ENCODE data around the gene FAM135A. TPM values are rescaled to one million over a fixed set of nuclear protein-coding genes. Genes with fewer than 3 reads are reported as not detected.

Gene FAM135A
- total RNA-seq, 1 experiment from 2014 or later = 31.5 TPM

DNA sequence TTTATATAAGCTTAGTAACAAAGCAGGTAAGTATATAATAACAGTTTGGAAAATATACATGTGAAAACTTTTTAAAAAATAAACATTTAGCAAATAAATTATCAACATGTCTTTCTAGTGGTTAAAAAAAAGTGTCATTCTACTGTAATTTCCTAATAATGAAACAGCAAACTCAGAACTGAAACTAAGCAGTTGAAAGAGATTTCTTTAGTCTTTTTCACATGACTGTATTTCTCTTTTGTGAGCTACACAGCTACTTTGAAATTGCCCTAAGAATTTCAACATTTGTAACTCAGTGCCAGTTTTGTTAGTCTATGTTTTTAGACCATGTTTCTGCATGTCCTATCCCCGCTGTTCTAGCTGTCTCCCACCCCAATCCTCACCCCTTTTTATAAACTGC lies 125.1 kb downstream of the FAM135A start:
- in situ Hi-C loops (cut with HindIII; ENCODE audit: low pct_unique_long_range_greater_than_20kb, low sequenced_read_pairs) = no loop called here
- DNase-seq (ENCODE audit: low read depth, low spot score) (no peak), ATAC-seq (no peak)
- ChIA-PET POLR2A (no interaction called here), CTCF (no interaction called here)
- no peak for TF ChIP-seq TCF7L2 (IDR thresholded peaks at IDR 0.05; ENCODE audit: low read depth, low read length)
- TF ChIP-seq SIN3A (IDR thresholded peaks at IDR 0.05; ENCODE audit: borderline replicate concordance, insufficient read depth, low read depth, low read length) = no peak
- no peak for TF ChIP-seq REST (IDR thresholded peaks at IDR 0.05; ENCODE audit: insufficient read depth in 1 of 2, low read depth in 2 of 2, low read length in 1 of 2)
- TF ChIP-seq, protein P1, sequence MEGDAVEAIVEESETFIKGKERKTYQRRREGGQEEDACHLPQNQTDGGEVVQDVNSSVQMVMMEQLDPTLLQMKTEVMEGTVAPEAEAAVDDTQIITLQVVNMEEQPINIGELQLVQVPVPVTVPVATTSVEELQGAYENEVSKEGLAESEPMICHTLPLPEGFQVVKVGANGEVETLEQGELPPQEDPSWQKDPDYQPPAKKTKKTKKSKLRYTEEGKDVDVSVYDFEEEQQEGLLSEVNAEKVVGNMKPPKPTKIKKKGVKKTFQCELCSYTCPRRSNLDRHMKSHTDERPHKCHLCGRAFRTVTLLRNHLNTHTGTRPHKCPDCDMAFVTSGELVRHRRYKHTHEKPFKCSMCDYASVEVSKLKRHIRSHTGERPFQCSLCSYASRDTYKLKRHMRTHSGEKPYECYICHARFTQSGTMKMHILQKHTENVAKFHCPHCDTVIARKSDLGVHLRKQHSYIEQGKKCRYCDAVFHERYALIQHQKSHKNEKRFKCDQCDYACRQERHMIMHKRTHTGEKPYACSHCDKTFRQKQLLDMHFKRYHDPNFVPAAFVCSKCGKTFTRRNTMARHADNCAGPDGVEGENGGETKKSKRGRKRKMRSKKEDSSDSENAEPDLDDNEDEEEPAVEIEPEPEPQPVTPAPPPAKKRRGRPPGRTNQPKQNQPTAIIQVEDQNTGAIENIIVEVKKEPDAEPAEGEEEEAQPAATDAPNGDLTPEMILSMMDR (IDR thresholded peaks at IDR 0.05) = no peak
- TF ChIP-seq POLR2AphosphoS5 (IDR thresholded peaks at IDR 0.05; ENCODE audit: low read depth, low read length) = no peak
- H3K36me3 ChIP-seq (ENCODE audit: control insufficient read depth, insufficient read depth, low read length) = no peaks in the 10 kb centered on the region
- intact Hi-C loops (cut with micrococcal nuclease; ENCODE audit: unreplicated experiment) = no loop called here
- BruUV-seq (replicated peaks) = no TSS peak
- no peak overlapping the region for H3K27ac ChIP-seq (ENCODE audit: low read length)
- no peak overlapping the region for H3K4me3 ChIP-seq (ENCODE audit: low read depth in 2 of 2, low read length in 2 of 2)
- H3K27me3 ChIP-seq (ENCODE audit: control insufficient read depth, insufficient read depth, low read length) = no peaks in the 10 kb centered on the region
- no peaks in the 10 kb centered on the region for H3K9me3 ChIP-seq (ENCODE audit: control insufficient read depth, insufficient read depth, low read depth, low read length)
- no peaks in the 10 kb centered on the region for H3K4me1 ChIP-seq (ENCODE audit: control insufficient read depth, insufficient read depth, low read length)

GRCh38 chr6:70547313-70547712 lies 134.0 kb downstream of the FAM135A start:
- Histone ChIP-seq H3K27ac (ENCODE audit: low read length) (no peak overlapping the region), H3K4me3 (ENCODE audit: low read depth in 2 of 2, low read length in 2 of 2) (no peak overlapping the region), H3K36me3 (ENCODE audit: control insufficient read depth, insufficient read depth, low read length) (no peaks in the 10 kb centered on the region), H3K27me3 (ENCODE audit: control insufficient read depth, insufficient read depth, low read length) (no peaks in the 10 kb centered on the region), H3K4me1 (ENCODE audit: control insufficient read depth, insufficient read depth, low read length) (no peaks in the 10 kb centered on the region), H3K9me3 (ENCODE audit: control insufficient read depth, insufficient read depth, low read depth, low read length) (no peaks in the 10 kb centered on the region)
- DNase-seq (ENCODE audit: low read depth, low spot score) = no peak
- POLR2A ChIA-PET = no interaction called here
- no peak for TF ChIP-seq REST (IDR thresholded peaks at IDR 0.05; ENCODE audit: insufficient read depth in 1 of 2, low read depth in 2 of 2, low read length in 1 of 2)
- TF ChIP-seq TCF7L2 (IDR thresholded peaks at IDR 0.05; ENCODE audit: low read depth, low read length) = no peak
- no peak for TF ChIP-seq POLR2AphosphoS5 (IDR thresholded peaks at IDR 0.05; ENCODE audit: low read depth, low read length)
- TF ChIP-seq, protein P1 (IDR thresholded peaks at IDR 0.05) = peak; percentile 63
- TF ChIP-seq SIN3A (IDR thresholded peaks at IDR 0.05; ENCODE audit: borderline replicate concordance, insufficient read depth, low read depth, low read length) = no peak
- intact Hi-C loops (cut with micrococcal nuclease; ENCODE audit: unreplicated experiment) (loop anchor here (1.0 to 5.0 kb wide), 2 partner anchors 140 to 465 kb away; no protein-coding TSS in a partner anchor), in situ Hi-C loops (cut with HindIII; ENCODE audit: low pct_unique_long_range_greater_than_20kb, low sequenced_read_pairs) (no loop called here)
- no TSS peak for BruUV-seq (replicated peaks)
- CTCF ChIA-PET = interaction anchor here (1.3 kb wide), 1 partner anchor 139 kb away, joined by 5 read pairs; no protein-coding TSS in a partner anchor
- ATAC-seq = 0 out of 2 replicates have a peak, but pooled peaks have one; percentile 74

Measured in Panc1 (cell line).